HepG2 (cell line): ENCODE data around the gene LIME1. TPM values are rescaled to one million over a fixed set of nuclear protein-coding genes. Genes with fewer than 3 reads are reported as not detected.

Source experiments
- CENPBD1 ChIP-seq: sonication (generic); formaldehyde crosslinking; IDR thresholded peaks from 2 replicates; pipeline ENCODE4 v1.8.0; 2022; ENCODE audit warnings: missing genetic modification reagents, low read depth, mild to moderate bottlenecking, borderline replicate concordance
- GPBP1L1 ChIP-seq: sonication (generic); formaldehyde crosslinking; IDR thresholded peaks from 2 replicates; pipeline ENCODE4 v1.5.0; 2020; ENCODE audit warnings: mild to moderate bottlenecking, missing genetic modification reagents
- GPN1 ChIP-seq: sonication (generic); formaldehyde crosslinking; IDR thresholded peaks from 2 replicates; pipeline ENCODE4 v1.5.1; 2020; ENCODE audit warnings: missing genetic modification reagents, borderline replicate concordance
- HOXA3 ChIP-seq: sonication (generic); formaldehyde crosslinking; IDR thresholded peaks from 2 replicates; pipeline ENCODE4 v1.5.0; 2020; ENCODE audit warnings: missing genetic modification reagents
- IRF1 ChIP-seq: sonication (generic); formaldehyde crosslinking; IDR thresholded peaks from 2 replicates; pipeline ENCODE4 v1.4.0; 2020; ENCODE audit warnings: low read depth, mild to moderate bottlenecking, missing genetic modification reagents
- KDM6A ChIP-seq: IDR thresholded peaks from 2 replicates; pipeline ENCODE4 v1.6.1; 2016; ENCODE audit warnings: low read depth
- MAZ ChIP-seq, 2 experiments: sonication (generic) in 1 of 2; formaldehyde crosslinking in 1 of 2; IDR thresholded peaks; 2 replicates each; pipeline versions ENCODE4 v1.5.0 to v1.6.1; 2012 to 2020; ENCODE audit warnings: low read depth in 2 of 2, mild to moderate bottlenecking in 2 of 2, borderline replicate concordance in 1 of 2, improper control_type of control experiment in 1 of 2, low read length in 1 of 2, missing genetic modification reagents in 1 of 2, moderate library complexity in 1 of 2
- MXD3 ChIP-seq: IDR thresholded peaks from 2 replicates; pipeline ENCODE4 v1.6.1; 2016; ENCODE audit warnings: mild to moderate bottlenecking, missing biosample characterization, missing genetic modification reagents
- RBFOX2 ChIP-seq: fragments of 200-400 bp; formaldehyde crosslinking; IDR thresholded peaks from 2 replicates; pipeline ENCODE4 v1.6.1; 2017; ENCODE audit warnings: low read depth, mild to moderate bottlenecking, low read length
- ZBTB2 ChIP-seq: sonication (generic); formaldehyde crosslinking; IDR thresholded peaks from 2 replicates; pipeline ENCODE4 v1.8.0; 2022; ENCODE audit warnings: low read depth, missing genetic modification reagents
- ZC3H13 ChIP-seq: sonication (generic); formaldehyde crosslinking; IDR thresholded peaks from 2 replicates; pipeline ENCODE4 v1.8.1; 2023; ENCODE audit warnings: mild to moderate bottlenecking, missing genetic modification reagents, moderate library complexity
- ZNF530 ChIP-seq: sonication (generic); formaldehyde crosslinking; IDR thresholded peaks from 2 replicates; pipeline ENCODE4 v1.5.0; 2020; ENCODE audit warnings: low read depth, mild to moderate bottlenecking, missing genetic modification reagents
- ZUFSP ChIP-seq: sonication (generic); formaldehyde crosslinking; IDR thresholded peaks from 2 replicates; pipeline ENCODE4 v1.9.0; 2021; ENCODE audit warnings: missing genetic modification reagents, mild to moderate bottlenecking, borderline replicate concordance
- polyA plus RNA-seq, 8 experiments: library from polyadenylated mRNA; depleted of rRNA in 3 of 8; stranded (reverse) in 7 of 8; unstranded in 1 of 8; fragments of >200 nt; fragmentation: Illumina TruSeq in 4 of 8; extraction: Trizol in 4 of 8; gene quantifications; 2 replicates each; pipeline versions ENCODE4 v1.2.1 to v1.2.3, GENCODE V29; 2011 to 2016; ENCODE audit warnings: low read depth in 4 of 8, missing spikeins in 1 of 8, mixed read lengths in 1 of 8; ENCODE audit not compliant: insufficient read depth in 1 of 8
- total RNA-seq, 5 experiments: library from RNA; depleted of rRNA; stranded (reverse); fragments of >200 nt; fragmentation: Illumina TruSeq; extraction: Trizol; gene quantifications; 2 replicates each; pipeline ENCODE4 v1.2.3, GENCODE V29; 2016; ENCODE audit warnings: low read depth in 1 of 5

Gene LIME1
- total and polyA plus RNA-seq, 2 of the 13 experiments (the other 11 are each of a cell fraction or from before 2014, with no cell fraction given) = 13.0 to 61.5 TPM

GRCh38 chr20:63740070-63740626 is 3.7 kb downstream of the LIME1 start (continued):
- TF ChIP-seq HOXA3 (CRISPR knock-in tag) = peak; percentile 59
- no peak for TF ChIP-seq CENPBD1 (CRISPR knock-in tag)
- TF ChIP-seq GPBP1L1 = no peak
- TF ChIP-seq MXD3 (CRISPR knock-in tag) = peak; percentile 6; the same call in 1 of the 2 replicates
- no peak for TF ChIP-seq MAZ (IDR thresholded peaks at IDR 0.05; ENCODE audit: borderline replicate concordance, low read depth, low read length)
- TF ChIP-seq MAZ (CRISPR knock-in tag; IDR thresholded peaks at IDR 0.05; ENCODE audit: low read depth) = no peak
- peak; percentile 85 for TF ChIP-seq RBFOX2
- no peak for TF ChIP-seq KDM6A
- TF ChIP-seq GPN1 (CRISPR knock-in tag) = no peak
- TF ChIP-seq ZNF530 = peak; percentile 64; the same call in 1 of the 2 replicates
- 0 out of 2 replicates have a peak, but pooled peaks have one; percentile 16 for TF ChIP-seq IRF1 (CRISPR knock-in tag)
- TF ChIP-seq ZC3H13 (CRISPR knock-in tag) = 0 out of 2 replicates have a peak, but pooled peaks have one; percentile 45
- TF ChIP-seq ZUFSP (CRISPR knock-in tag) = peak; percentile 32; the same call in 1 of the 2 replicates
- TF ChIP-seq ZBTB2 (CRISPR knock-in tag) = peak; percentile 65
- TF ChIP-seq, all 625 proteins: peak for 32
